Activated T-cell treated with anti-CD3 and anti-CD28 coated beads for 48 hours (primary cell): ENCODE measurements around the gene CDH18.

ENCODE experiments used
- DNase-seq: peaks from one replicate; pipeline ENCODE4 v3.0.0-alpha.2; 2020; ENCODE audit warnings: low read depth

The CDH18 gene

DNA sequence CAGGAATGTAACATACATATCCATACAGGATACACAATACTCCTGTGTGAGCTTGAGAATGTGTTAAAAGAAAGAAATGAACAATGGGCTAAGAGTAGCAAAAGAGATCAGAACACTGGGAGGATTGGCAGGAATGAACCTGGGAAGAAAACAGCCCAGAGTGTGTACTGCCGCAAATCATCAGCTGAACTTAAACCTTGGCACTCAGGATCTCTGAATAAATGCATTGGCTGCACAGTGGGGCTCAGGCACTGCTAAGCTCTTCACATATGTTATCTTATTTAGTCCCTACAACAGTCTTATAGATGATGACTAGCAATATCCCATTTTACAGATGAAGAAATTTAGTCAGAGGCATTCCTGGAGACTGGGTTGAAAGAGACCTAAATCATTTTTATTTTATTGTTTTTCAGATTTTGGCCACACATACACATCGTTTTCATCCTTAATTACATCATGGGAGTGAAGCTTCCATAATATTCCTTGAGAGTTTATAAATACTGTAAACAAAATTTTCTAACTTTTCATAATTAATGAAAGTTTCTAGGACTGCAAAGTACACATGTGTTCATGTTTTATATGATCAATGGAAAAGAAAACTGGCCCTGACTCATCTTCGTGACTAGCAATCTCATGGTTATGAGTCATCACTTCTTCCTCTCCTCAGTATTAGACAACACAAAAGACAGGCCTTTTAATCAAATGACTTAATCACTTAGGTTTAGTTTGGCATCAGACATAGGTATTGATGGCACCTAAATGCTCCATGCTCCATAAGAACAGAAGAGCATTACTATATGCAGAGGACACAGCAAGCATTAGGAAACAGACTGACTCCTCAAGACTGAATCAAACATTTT, 59.2 kb downstream of the CDH18 start:
- DNase-seq, result no peak

GRCh38 chr5:19927919-19928318, 60.1 kb downstream of the CDH18 start:
- DNase-seq, result no peak

DNA sequence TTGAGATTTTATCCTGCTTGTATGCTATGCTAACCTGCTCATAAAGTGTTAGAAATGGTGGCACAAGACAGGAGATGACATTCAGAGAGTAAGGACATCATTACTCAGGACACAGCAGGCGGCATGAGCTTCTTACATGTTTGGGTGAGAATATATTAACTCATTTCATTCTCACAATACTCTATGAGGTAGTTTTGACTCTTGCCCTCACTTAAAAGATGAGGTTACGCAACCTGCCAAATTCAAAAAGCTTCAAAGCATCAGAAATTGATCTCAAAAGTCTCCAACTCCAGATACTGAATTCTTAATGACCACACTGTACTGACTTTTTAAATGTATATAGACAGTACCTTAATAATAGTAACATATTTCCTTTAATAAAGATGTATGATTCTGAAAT, 60.8 kb downstream of the CDH18 start:
- no peak for DNase-seq

DNA sequence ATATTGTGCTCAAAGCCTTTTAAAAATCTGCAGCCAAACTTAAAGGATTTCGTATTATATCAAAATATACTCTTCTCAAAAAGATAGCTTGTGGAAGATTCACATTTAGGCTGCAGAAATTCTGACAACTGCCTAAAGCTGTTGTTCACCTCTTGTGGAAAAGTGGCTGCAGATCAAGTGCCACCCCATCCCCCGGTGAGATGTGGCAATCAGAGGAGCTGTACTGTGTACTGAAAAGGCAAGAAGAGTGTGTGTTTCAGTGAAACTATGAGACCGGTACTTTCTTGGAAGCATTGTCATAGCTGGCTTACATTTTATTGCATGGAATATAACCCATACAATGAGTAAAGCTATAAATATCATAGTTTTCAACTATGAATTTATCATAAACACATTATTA, 64.3 kb downstream of the CDH18 start:
- DNase-seq, result no peak

- DNase-seq, result no peak
These were observed 67.2 kb downstream of the CDH18 start for GRCh38 chr5:19920761-19921160.

- DNase-seq, result no peak
These were observed 69.2 kb downstream of the CDH18 start for GRCh38 chr5:19918780-19919179.

DNA sequence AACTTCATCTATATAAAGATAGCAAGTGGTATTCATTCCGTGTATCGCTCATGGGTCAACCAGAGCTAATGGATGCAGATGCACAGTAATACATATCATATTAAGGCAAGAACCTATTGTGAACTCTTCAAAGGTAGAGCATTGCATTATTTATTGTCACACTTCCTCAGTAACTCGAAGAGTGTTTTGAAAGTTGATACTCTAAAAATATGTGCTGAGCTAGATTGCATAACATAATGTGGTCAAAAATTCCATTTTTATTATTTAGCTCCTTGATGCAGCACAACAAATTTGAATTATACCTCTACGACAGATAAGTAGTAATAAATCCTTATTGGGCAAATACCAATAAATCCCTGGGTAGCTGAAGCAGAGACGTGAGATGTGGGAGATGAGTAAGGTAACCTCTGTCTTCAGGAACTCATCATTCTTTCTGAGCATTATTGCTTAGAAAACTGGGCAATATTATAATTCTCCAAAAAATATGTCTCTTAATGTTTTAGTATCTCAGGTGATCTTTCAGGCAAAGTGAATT, 70.3 kb downstream of the CDH18 start:
- DNase-seq, result no peak

GRCh38 chr5:19910136-19910535, 77.9 kb downstream of the CDH18 start:
- no peak for DNase-seq

DNA sequence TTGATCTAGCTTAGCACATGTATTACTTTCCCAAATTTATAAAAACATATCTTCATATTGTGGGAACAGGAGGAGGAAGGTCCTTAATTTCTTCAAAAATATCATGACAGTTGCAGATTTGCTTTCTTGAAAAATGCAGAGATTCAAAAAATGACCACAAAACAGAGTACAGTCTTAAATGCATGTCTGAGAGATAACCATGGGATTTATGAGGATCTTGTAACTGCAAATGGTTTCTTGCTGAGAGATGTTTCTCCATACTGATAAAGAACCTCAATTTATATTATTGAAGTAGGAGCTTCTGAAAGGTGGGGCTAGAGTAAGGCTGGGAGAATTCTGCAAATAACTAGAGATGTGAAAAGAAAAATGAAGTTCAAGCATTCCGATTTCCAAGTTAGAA, 83.2 kb downstream of the CDH18 start:
- no peak for DNase-seq

DNA sequence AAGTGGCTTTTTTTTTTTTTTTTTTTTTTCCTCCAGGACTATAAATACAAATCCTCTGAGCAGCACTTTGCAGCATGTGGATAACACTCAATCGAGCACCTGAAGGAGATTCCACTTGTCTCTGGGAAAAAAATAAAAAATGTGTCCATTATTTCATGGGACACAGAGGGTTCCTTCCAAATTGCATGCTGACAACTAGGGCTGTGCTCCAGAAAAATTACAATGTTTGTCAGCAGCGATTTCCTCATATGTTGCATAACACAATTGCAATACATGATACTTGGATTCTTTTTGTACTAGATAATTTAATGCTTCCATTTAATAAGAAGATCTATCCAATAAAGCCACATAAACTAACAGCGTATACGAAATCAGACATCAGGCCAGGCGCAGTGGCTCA, 84.4 kb downstream of the CDH18 start:
- no peak for DNase-seq

GRCh38 chr5:19902316-19902934, 85.6 kb downstream of the CDH18 start:
- no peak for DNase-seq

DNA sequence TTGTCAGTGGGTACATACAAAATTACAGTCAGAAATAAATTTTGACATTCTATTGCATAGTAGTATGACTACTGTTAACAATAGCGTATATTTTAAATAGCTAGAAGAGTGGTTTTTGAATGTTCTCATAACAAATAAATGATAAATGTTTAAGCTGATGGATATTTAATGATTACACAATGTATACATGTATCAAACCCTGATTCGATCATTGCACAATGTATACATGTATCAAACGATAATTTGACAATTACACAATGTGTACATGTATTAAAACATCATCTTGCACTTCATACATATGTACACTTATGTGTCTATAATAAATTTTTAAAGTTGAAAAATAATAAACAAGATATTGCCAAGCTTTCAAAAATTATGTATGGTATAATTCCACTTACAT, 87.7 kb downstream of the CDH18 start:
- DNase-seq, result no peak

DNA sequence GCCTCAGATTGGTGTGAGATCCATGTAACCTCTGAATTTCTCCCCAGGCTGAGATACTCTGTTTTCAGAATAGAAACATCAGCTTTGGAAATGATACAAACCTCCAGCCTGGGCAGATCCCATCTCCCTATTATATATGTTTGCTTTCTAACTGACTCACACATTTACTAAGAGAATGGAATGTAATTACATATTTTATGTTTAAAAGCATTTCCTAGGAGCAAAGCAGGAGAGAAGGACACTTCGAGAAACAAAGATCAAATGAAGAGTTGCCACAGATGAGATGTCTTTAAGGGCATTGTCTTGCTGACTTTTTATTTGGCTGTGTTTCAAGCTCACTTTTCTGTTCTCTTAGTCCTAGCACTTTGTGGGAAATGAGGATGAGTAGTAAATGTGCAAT, 96.3 kb downstream of the CDH18 start:
- DNase-seq, result no peak

DNA sequence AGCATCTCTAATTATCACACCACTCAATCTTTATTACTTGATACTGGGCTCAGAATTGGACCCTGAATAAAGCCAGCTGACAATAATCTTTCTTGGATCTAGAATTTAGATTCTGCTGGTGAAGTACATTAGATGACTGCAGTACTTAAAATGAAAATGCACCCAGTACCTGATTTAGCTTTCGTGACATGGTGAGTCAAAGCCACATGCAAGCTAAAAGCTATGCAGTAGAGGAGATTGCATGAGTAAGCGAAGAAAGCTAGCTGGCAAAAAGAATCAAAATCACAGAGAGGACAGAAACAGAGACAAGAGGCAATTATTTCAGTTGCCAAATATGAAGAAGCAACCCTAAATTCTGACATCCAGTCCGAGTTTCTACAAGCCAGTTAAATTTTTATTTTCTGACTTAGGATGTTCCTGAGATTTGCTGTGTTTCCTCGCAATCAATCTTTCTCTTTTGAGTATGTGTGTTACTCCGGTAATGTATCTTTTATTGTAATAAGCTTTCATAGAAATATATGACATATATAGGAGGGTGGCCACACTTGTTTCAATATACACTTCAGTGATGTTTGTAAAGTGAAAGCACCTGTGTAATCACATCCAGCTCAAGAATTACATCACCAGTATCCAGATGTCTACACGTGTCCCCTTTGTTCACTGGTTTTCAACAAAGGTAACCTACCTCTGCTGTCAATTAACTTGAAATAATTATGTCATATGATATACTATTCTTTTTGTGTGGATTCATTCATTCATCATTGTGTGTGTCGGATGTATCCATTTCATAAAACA, 101.7 kb downstream of the CDH18 start:
- DNase-seq, result no peak

DNA sequence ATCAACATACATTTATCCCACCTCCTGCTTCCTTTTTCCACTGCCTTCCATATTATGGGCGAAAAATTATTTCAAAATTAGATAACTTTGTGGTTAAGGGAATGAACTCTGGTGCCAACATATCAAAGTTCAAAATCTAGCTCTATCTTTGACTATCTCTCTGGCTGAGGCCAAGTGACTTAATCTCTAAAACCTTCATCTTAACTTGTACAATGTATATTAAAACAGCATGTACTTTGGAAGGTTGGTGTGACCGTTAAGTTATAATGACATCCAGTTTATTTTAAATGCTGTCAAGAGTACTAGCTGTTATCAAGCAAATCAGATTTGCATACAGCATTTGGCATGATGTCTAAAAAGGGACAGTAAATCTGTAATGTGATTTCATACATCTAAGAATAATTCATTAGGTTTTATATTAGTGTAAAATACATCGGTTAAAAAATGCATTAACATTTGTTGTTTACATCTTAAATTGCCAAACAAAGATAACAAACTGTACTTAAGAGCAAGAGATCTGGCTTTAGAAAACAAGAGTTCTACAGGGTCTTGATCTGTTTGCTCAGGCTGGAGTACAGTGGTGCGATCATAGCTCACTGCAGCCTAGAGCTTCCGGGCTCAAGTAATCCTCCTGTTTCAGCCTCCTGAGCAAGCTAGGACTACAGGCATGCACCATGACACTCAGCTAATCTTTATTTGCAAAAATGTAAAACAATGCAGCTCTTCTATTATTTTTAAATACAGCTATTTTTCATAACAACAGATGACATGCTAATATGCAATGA, 102.8 kb downstream of the CDH18 start:
- no peak for DNase-seq

- no peak for DNase-seq
These were observed 107.1 kb downstream of the CDH18 start for GRCh38 chr5:19880859-19881436.

GRCh38 chr5:19880458-19880857, 107.5 kb downstream of the CDH18 start:
- DNase-seq, result no peak

DNA sequence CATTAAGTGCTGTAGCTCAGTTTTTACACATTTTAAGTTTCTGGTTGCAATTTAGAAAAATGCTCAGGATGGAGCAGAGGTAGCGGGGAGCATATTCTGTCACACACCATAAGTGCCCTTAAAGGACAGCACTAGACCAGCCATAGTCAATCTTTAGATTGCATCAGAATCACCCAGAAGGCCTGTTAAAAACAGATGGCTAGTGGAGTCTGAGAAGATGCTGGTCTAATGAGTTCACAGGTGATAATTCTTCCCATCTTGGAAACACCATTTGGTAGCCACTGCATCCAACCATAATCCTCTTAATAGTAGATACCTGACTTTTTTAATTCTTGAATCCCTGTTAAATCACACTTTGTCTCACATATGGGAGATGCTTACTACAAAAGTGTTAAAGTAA, 113.2 kb downstream of the CDH18 start:
- DNase-seq, result no peak

DNA sequence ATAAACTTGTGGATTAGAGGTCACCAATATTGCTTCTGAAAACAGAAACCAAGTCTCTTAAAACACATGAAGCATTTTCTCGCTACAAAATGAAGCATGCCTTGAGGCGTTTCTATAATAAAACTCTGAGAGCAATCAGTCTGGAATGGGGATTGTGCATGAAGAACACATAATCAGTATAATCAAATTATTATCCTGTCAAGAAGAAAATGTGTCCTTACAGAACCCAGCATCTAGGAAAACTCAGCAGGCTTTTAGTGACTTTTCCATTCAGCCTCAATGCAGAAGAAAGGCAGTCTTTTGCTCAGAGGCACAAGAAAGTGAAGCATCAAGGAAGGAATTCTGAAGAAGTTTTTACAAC, 121.9 kb downstream of the CDH18 start:
- DNase-seq, result no peak

DNA sequence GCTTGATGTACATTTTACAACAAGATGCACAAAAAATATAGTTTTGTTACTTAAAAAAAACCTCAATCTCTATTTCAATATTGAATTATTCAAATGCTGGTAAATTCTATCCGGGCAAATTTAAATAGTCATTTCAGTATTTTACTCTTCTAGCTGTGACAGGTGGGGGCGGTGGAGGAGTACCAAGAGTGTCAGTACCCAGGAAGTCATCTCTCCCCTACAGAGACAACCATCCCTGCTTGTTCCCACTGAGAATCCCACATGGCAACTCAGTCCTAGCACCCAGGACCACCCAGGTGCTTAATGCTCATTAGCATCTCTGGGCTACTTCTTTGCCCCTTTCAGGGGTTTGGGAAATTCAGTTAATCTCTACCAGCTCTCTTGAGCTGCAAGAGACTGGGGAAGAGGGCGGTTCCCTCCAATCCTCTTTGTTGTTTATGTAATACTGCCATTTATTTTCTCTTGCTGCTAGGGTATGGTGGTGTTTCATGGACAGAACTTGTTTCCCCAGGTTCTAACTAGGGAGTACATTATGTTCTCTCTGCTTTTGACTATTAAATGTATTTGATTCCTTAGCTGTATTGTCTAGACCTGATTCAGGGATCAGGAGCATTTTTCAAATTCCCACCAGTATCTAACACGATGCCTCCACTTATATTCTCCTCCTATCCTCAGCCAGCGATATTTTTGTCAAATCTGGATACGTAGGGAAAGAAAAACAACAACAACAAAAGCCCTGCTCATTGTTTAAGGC, 122.5 kb downstream of the CDH18 start:
- no peak for DNase-seq

DNA sequence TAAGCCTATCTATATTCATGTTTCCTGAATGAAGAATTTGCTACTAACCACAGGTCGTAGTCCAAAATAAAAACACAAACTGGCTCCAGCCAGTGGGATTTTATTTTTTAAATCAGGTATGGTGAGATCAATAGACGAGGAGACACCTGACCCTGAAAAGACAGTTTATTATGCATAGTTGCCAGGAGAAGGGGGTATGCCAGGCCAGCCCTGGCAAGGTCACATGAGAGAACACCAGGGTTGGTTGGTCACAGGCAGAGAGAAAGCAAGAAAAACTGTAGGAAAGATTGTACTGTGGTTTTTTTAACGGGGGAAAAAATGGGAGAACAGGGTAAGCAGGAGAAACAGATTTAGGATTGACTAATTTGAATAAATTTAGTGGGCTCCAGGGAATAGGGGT, 125.3 kb downstream of the CDH18 start:
- DNase-seq, result no peak
